Measurements from ENCODE around the gene ANAPC2. TPM values are rescaled to one million over a fixed set of nuclear protein-coding genes. Genes with fewer than 3 reads are reported as not detected.

Gene ANAPC2
- total RNA-seq, 2 experiments from 2014 or later, result 144 to 149 TPM

DNA sequence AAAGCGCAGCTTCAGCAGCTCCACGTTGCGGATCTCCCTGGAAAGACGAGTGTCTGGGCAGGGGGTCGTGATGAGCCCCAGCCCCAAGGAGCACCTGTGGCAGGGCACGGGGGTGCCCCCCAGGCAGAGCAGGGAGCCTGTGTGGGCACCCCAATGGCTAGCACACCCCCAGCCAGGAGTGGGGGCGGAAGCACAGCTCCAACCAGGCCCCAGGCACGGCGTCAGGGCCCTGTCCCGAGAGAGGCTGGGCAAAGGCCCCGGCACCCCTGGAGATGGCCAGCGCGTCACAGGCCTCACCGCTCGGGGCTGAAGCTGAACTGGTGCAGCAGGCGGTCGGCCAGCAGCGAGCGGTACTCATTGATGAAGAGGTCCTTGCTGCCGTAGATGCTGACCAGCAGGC lies 7.9 kb downstream of the ANAPC2 start:
- H3K27ac Mint-ChIP-seq, result no peak overlapping the region
- no peaks in the 10 kb centered on the region for H3K27me3 Mint-ChIP-seq
- intact Hi-C loops (cut with DNase I, micrococcal nuclease), result no loop called here
- H3K9me3 Mint-ChIP-seq, result no peaks in the 10 kb centered on the region
- peaks cover 8% of the 10 kb centered on the region for H3K4me1 Mint-ChIP-seq (ENCODE audit: low read depth)
- H3K36me3 ChIP-seq (ENCODE audit: insufficient read depth, low read length), result peaks cover 64% of the 10 kb centered on the region
- no peaks in the 10 kb centered on the region for H3K27me3 ChIP-seq (ENCODE audit: control insufficient read depth in 1 of 2, insufficient read depth in 2 of 2, low read length in 2 of 2)
- POLR2A ChIA-PET, result interaction anchor here (0.8 kb wide), 1 partner anchor 11 kb away, joined by 3 read pairs; no protein-coding TSS in a partner anchor
- CTCF ChIA-PET, result interaction anchor here (1.8 kb wide), 1 partner anchor 85 kb away, joined by 3 read pairs; no protein-coding TSS in a partner anchor
- ATAC-seq (ENCODE audit: poor library complexity) (no peak), DNase-seq (no peak)
- H3K4me1 ChIP-seq (ENCODE audit: insufficient read depth, low read length), result peaks cover 9% of the 10 kb centered on the region
- TF ChIP-seq, protein P1, sequence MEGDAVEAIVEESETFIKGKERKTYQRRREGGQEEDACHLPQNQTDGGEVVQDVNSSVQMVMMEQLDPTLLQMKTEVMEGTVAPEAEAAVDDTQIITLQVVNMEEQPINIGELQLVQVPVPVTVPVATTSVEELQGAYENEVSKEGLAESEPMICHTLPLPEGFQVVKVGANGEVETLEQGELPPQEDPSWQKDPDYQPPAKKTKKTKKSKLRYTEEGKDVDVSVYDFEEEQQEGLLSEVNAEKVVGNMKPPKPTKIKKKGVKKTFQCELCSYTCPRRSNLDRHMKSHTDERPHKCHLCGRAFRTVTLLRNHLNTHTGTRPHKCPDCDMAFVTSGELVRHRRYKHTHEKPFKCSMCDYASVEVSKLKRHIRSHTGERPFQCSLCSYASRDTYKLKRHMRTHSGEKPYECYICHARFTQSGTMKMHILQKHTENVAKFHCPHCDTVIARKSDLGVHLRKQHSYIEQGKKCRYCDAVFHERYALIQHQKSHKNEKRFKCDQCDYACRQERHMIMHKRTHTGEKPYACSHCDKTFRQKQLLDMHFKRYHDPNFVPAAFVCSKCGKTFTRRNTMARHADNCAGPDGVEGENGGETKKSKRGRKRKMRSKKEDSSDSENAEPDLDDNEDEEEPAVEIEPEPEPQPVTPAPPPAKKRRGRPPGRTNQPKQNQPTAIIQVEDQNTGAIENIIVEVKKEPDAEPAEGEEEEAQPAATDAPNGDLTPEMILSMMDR (IDR thresholded peaks at IDR 0.05), result no peak
- H3K4me3 Mint-ChIP-seq, result no peak overlapping the region
- H3K27ac ChIP-seq (ENCODE audit: low read depth in 1 of 2, low read length in 2 of 2), result no peak overlapping the region
- no peak overlapping the region for H3K4me3 ChIP-seq (ENCODE audit: low read length)
- peaks cover 57% of the 10 kb centered on the region for H3K36me3 Mint-ChIP-seq (ENCODE audit: low read depth)
- H3K9me3 ChIP-seq (ENCODE audit: control insufficient read depth in 1 of 2, insufficient read depth in 1 of 2, low read length in 2 of 2), result no peaks in the 10 kb centered on the region

DNA sequence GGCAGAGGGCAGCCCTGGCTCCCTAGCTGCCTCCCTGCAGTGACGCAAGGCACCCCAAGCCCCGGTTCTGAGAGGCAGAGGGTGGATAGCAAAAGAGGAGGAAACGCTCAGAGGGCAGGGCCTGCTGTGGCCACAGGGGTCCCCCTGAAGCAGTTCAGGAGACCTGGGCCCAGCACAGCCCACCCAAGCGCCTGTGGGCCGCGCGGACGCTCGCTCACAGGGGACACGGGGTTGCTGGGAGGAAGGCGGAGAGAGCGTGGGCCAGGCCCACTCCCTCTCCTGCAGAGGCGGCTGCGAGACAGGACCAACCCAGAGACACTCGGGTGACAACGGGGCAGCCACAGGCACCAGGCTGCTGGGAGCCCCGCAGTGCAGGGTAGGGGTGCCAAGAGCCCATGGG lies 8.6 kb downstream of the ANAPC2 start:
- CTCF ChIA-PET, result interaction anchor here (1.8 kb wide), 1 partner anchor 84 kb away, joined by 3 read pairs; no protein-coding TSS in a partner anchor
- TF ChIP-seq, protein P1 (IDR thresholded peaks at IDR 0.05), result no peak
- POLR2A ChIA-PET, result no interaction called here
- H3K9me3 Mint-ChIP-seq, result no peaks in the 10 kb centered on the region
- peaks cover 8% of the 10 kb centered on the region for H3K4me1 Mint-ChIP-seq (ENCODE audit: low read depth)
- DNase-seq, result no peak
- intact Hi-C loops (cut with DNase I, micrococcal nuclease), result loop anchor here in 1 of 2 experiments (10.0 kb wide), 1 partner anchor 55 kb away; no protein-coding TSS in a partner anchor
- no peaks in the 10 kb centered on the region for H3K27me3 Mint-ChIP-seq
- peaks cover 59% of the 10 kb centered on the region for H3K36me3 ChIP-seq (ENCODE audit: insufficient read depth, low read length)
- no peak overlapping the region for H3K27ac ChIP-seq (ENCODE audit: low read depth in 1 of 2, low read length in 2 of 2)
- H3K36me3 Mint-ChIP-seq (ENCODE audit: low read depth), result peaks cover 54% of the 10 kb centered on the region
- no peaks in the 10 kb centered on the region for H3K9me3 ChIP-seq (ENCODE audit: control insufficient read depth in 1 of 2, insufficient read depth in 1 of 2, low read length in 2 of 2)
- H3K4me1 ChIP-seq (ENCODE audit: insufficient read depth, low read length), result peaks cover 11% of the 10 kb centered on the region
- no peak for ATAC-seq (ENCODE audit: poor library complexity)
- no peaks in the 10 kb centered on the region for H3K27me3 ChIP-seq (ENCODE audit: control insufficient read depth in 1 of 2, insufficient read depth in 2 of 2, low read length in 2 of 2)
- H3K4me3 Mint-ChIP-seq, result no peak overlapping the region
- no peak overlapping the region for H3K4me3 ChIP-seq (ENCODE audit: low read length)
- no peak overlapping the region for H3K27ac Mint-ChIP-seq

DNA sequence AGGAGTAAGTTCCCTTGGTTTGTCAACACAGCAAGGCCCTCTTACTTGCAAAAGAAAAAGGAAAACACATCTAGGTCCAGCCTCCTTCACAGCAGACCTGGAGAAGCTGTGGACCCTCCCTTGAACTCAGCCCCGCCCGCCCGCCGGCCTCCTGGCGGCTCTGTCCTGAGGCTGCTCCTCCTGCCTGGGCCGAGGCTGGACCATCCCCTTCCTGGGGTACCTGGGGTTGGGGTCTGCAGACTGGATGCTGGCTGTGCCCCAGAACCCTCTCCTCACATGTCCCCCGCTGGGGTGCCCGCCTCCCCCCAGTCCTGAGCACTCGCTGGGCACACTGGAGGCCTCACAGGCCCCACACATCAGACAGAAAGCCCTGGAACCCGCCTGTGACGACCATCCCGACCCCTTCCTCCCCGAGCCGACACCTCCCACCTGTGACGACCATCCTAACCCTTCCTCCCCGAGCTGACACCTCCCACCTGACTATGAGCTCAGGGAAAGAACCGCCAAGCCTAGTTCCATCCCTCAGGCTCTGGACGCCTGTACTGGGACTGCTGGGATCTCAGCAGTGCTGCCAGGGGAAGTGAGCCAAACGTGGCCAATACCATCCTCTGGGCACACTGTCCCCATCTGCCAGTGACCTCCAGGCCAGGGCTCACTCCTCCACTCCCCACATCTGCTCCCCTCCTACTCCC lies 9.3 kb downstream of the ANAPC2 start:
- CTCF ChIA-PET, result interaction anchor here (1.8 kb wide), 1 partner anchor 83 kb away, joined by 3 read pairs; no protein-coding TSS in a partner anchor
- DNase-seq, result no peak
- H3K4me1 Mint-ChIP-seq (ENCODE audit: low read depth), result peaks cover 5% of the 10 kb centered on the region
- POLR2A ChIA-PET, result no interaction called here
- H3K27me3 Mint-ChIP-seq, result no peaks in the 10 kb centered on the region
- no peak overlapping the region for H3K27ac ChIP-seq (ENCODE audit: low read depth in 1 of 2, low read length in 2 of 2)
- ATAC-seq (ENCODE audit: poor library complexity), result no peak
- no peak overlapping the region for H3K4me3 Mint-ChIP-seq
- H3K36me3 Mint-ChIP-seq (ENCODE audit: low read depth), result peaks cover 49% of the 10 kb centered on the region
- H3K9me3 Mint-ChIP-seq, result no peaks in the 10 kb centered on the region
- no peak overlapping the region for H3K27ac Mint-ChIP-seq
- TF ChIP-seq, protein P1 (IDR thresholded peaks at IDR 0.05), result no peak
- intact Hi-C loops (cut with DNase I, micrococcal nuclease), result loop anchor here in 1 of 2 experiments (10.0 kb wide), 1 partner anchor 54 kb away; no protein-coding TSS in a partner anchor
- H3K4me1 ChIP-seq (ENCODE audit: insufficient read depth, low read length), result peaks cover 16% of the 10 kb centered on the region
- peaks cover 55% of the 10 kb centered on the region for H3K36me3 ChIP-seq (ENCODE audit: insufficient read depth, low read length)
- no peak overlapping the region for H3K4me3 ChIP-seq (ENCODE audit: low read length)
- peaks cover 0 to under 1% of the 10 kb centered on the region in 2 experiments for H3K27me3 ChIP-seq (ENCODE audit: control insufficient read depth in 1 of 2, insufficient read depth in 2 of 2, low read length in 2 of 2)
- no peaks in the 10 kb centered on the region for H3K9me3 ChIP-seq (ENCODE audit: control insufficient read depth in 1 of 2, insufficient read depth in 1 of 2, low read length in 2 of 2)

Measured in CD4-positive, alpha-beta T cell (primary cell).